Suppressor macrophage treated with lipopolysaccharide for 1 hour (primary cell): ENCODE results near the gene CHD1.
"Not testable (repeated sequence)": the region's sequence is repeated elsewhere in the genome, so short reads cannot be mapped to it uniquely, and the experiment has no call there.

Source experiments
- DNase-seq, 3 donors: peaks; one replicate each; pipeline ENCODE4 v3.0.0-alpha.2; 2020 to 2022

The CHD1 gene

DNA sequence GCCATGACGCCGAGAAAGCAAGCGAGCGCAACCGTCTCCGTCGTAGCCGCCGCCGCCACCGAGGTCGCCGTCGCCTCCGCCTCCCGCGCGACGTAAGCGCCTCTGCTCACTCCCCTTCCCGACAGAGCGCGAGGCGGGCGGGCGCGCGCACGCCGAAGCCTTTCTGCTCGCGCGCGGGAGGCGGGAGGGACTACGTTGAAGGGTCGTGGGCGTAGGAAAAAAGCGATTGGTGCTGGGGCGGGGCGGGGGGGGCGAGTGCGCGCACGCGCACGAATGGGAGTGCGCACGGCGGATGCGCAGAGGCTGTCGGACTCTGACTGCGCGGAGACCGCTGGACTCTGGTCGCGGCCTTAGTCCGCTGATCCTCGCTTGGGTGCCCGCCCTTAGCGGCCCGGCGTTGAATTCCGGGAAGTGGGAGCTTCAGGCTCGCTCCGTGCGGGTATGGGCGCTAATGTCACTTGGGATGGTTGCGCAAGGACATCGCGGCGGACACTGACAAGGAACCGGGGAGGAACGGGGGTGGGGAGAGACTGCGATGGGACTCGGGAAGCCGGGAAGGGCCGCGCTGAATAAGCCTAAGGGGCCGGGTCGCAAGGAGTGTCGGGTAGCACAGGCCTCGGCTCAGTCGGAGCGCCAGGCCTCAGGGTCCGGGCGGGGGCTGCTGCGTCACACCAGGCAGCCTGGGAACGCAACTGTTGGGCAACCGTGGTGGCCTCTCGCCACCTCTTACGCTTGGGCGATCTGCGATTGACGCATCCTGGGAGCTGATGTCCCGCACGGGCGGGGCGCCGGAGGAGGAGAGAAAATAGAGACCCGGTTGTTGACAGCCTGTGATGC lies at the start of gene CHD1:
TSS of gene CHD1 (minus strand) at position 135 of the 837 bp plus-strand sequence. CDS start 2,621 bp downstream, outside the sequence.
- peak; percentile 99 for DNase-seq

GRCh38 chr5:98978528-98978927 lies 49.7 kb upstream of the CHD1 start:
- no peak for DNase-seq

DNA sequence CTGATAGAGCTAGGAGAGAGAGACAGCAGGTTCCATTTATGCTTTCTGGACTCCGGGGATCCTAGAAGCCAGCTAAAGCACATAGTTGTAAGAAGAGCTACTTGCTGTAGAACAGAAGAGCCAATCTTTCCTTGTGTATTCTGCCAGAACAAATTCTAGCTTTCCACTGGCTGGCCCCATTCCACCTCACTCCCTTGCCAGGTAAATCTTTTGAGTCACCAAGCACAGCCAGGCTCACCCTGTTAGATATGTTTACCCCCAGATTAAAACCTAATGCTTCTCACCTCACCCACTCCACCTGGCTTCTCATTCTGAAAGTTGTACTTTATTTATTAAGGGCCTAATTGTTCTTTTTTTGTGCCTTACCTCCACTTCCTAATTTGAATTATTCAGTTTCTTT lies 48.9 kb upstream of the CHD1 start:
- DNase-seq, result no peak

DNA sequence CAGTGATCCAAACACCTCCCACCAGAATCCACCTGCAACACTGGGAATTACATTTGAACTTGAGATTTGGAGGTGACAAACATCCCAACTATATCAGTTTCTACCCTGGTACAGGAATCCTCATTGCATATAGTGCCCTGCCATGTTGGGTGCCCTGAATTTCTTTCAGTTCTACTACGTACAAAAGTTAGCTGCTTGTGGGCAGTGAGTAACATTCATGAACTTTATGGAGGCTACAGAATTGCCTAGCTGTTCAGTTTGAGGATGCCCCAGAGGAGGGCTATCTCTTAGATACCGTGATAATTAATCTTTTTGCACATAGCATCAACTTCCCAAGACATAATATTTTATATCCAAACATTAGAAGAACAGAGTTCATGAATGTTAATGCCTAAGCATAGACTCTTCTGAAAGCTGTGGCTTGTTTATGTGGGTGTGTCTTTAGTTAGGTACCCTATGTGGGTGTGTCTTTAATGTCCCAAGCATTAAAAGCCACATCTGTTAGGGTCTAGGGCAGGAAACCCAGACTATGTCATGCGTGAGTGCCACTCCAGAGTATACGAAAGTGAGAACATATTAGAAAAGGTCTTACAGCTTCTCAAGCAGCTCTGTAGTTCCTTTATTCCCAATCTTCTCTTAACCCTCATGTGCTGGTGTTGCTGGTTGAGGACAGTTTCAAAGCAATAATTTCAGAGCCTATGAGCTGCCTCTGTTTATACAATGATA lies 47.0 kb upstream of the CHD1 start:
- DNase-seq, result no peak

- no peak for DNase-seq
Measured at GRCh38 chr5:98975223-98975622, 46.4 kb upstream of the CHD1 start.

GRCh38 chr5:98969400-98969799 lies 40.6 kb upstream of the CHD1 start:
- no peak for DNase-seq

DNA sequence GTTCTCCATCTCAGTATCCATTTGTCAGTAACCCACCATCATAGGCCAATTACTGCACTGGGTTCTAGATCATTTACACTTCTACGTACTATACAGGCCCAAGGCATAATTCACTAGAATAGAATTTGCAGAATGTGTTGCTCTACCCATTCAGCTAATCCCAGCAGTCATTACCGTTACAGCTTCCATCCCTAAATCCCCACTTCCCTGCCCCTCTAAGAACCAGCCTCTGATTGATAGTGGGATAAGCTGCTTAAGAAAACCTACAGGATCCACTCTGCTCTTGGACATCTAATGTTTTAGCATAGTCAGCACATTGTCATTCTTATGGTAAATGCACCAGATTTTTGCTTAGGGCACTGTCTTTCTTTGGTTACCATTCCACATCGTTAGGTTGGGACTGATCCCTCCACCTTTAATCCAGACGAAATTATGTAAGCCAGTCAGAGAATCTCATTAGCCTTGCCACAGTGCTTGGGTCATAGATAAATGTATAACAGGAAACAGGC lies 39.3 kb upstream of the CHD1 start:
- DNase-seq, result no peak

DNA sequence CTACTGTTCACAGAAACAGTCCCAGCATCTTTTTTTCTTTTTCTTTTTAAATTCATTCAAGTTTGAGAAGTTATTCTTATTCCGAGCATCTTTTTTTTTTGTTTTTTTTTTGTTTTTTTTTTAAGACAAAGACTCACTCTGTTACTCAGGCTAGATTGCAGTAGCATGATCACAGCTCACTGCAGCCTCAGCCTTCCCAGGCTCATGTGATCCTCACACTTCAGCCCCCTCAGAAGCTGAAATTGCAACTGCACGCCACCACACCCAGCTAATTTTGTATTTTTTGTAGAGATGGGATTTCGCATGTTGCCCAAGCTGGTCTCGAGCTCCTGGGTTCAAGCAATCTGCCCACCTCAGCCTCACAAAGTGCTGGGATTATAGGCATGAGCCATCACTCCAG lies 36.4 kb upstream of the CHD1 start:
- DNase-seq, result no peak

DNA sequence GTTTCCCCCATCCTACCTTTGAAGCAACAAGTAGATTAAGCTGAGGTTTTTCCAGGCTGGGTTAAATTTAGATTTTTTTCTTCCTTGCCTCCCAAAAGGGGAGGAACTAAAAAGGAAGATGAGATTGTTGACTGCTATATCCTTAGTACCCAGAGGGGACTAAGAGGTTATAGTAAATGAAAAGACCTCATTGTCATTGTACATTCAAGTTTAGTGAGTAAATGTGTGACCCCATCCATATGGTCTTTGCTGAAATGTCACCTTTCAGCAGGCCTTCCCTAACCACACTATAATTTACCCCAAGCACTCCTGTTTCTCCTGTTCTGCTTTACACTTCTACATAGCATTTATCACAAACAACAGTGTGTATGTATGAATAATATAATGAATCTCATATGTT lies 35.8 kb upstream of the CHD1 start:
- no peak for DNase-seq

GRCh38 chr5:98963019-98963418 lies 34.2 kb upstream of the CHD1 start:
- no peak for DNase-seq

GRCh38 chr5:98962587-98962986 lies 33.8 kb upstream of the CHD1 start:
- no peak for DNase-seq

GRCh38 chr5:98961665-98962344 lies 33.0 kb upstream of the CHD1 start:
- peak in 2 of 3 donors; percentile 19 to 20 for DNase-seq

DNA sequence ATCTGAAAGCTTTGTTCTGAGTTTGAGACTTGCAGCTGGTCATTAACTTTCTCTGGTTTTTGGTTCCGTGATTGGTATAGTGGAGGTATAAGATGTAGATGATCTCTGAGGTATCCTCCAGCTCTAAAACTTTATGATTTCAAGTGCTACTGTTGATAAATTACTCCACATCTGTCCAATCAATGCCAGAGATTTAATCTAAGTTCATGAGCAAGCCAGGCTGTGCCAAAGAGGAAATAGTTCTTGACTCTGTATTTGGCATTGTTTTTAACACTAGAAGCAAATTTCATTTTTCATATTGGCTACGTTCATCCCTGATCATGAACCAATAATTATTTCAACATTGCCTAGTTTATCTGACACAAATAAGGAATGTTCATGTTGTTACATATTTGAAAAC lies 28.5 kb upstream of the CHD1 start:
- no peak for DNase-seq

- DNase-seq, result not testable (repeated sequence)
Measured at GRCh38 chr5:98955888-98956287, 27.1 kb upstream of the CHD1 start.

GRCh38 chr5:98955471-98955870 lies 26.7 kb upstream of the CHD1 start:
- not testable (repeated sequence) for DNase-seq

DNA sequence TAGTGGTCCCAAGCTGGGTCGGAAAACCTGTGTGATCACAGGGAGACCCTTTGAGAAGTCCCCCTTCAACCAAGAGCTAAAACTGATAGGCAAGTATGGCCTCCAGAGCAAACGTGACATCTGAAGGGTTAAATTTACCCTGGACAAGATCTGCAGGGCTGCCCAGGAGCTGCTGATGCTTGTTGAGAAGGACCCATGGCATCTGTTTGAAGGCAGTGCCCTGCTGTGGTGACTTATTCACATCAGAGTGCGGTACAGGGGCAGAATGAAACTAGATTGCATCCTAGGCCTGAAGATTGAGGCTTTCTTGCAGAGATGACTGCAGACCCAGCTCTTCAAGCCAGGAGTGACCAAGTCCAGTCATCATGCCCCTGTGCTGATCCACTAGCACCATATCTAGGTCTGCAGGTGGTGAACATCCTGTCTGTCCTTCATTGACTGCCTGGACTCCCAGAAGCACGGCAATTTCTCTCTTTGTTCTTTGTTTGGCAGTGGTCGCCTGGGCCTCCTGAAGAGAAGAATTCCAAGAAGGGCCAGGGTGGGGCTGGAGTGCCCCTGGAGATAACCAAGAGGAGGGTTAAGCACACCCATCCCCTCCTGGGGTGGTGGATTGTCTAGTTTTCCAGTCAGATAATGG lies 25.7 kb upstream of the CHD1 start:
- no peak for DNase-seq

DNA sequence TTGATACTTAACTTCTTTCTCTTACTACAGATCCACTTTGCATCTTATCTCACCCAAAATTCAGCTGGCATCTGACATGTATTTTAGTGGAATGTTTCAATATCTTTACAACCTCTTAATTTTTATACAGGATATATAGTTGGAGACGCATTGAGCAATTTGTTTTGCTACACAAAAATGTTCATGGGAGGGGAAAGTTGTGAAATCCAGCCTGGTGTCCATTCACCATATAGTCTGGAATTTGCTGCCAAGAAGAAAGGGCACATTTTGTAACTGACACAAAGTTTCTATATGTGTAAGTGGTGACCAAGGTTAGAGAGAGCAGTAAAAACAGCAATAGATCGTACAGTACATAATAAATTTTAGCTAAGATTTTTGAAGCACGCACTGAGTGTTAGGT lies 14.0 kb upstream of the CHD1 start:
- DNase-seq, result no peak

DNA sequence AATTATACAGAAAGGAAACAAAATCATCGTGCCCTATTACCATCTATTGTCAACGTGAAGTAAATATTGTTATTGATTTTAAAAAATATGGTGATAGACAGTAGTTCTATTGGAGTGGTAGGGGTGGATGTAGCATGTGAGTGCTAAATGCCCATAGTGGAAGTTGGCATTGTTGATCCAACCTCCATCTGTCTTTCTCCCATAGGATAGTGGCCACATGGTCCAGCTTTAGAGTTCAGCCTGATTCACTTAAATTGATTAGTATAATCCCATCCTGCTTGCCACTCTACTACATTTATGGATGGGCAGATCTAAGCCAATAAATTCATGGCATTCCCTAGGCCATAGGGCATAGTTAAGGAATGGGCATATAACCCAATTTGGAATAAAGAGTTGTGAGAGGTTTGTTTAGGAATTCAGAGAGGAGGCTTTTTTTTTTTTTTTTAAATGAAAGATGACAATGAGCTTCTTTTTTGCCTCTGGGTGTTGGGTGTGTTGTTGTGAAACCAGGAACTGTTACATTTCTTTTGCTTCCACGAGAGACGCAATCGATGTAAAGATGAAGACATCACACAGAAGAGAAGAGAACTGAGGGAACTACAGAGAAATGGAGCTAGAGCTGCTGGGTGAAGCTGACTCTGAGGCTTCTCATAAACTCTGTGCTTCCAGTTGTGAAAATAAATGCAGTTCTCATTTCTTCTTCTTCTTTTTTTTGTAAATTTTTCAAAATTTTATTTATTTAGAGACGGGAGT lies 12.5 kb upstream of the CHD1 start:
- peak; percentile 44 to 68 (median 61) for DNase-seq

- DNase-seq, result peak in 1 of 3 donors; percentile 39
Measured at GRCh38 chr5:98940581-98940980, 11.8 kb upstream of the CHD1 start.

- DNase-seq, result no peak
Measured at GRCh38 chr5:98938464-98938863, 9.7 kb upstream of the CHD1 start.

DNA sequence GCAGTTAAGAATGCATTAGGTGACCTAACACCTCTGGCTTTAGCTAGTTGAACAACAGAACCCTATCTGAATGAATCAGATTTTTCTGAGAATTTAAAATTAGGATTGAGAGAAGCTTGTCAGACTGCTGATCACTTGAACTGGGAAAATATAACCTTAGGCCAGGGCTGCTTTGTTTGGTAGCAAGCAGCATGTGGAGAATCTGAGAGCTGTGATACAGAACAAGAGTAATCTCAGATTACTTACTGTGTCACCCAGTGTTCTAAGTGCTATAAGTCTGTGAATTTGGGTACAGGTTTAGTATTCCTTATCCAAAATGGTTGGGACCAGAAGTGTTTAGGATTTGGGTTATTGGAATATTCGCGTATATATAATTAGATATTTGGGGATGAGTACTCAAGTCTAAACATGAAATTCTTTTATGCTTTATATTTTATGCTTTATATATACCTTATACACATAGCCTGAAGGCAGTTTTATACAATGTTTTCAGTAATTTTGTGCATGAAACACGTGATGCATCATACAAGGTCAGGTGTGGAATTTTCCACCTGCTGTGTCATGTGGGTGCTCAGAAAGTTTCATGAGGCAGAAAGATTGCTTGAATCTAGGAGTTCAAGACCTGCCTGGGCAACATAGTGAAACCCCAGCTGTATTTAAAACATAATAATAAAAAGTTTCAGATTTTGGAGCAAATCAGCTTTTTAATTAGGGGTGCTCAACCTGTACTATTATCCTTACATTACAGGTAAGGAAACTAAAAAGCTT lies 8.3 kb upstream of the CHD1 start:
- DNase-seq, result no peak
